HepG2 (cell line): ENCODE results near the gene RAB34. TPM values are rescaled to one million over a fixed set of nuclear protein-coding genes. Genes with fewer than 3 reads are reported as not detected.

Experiments
- MTA3 ChIP-seq: sonication (generic); formaldehyde crosslinking; IDR thresholded peaks from 2 replicates; pipeline ENCODE4 v1.4.0; 2020; ENCODE audit warnings: missing genetic modification reagents
- POLR2A ChIP-seq, 2 experiments: IDR thresholded peaks; 2 replicates each; pipeline ENCODE4 v1.6.1; 2011; ENCODE audit warnings: low read depth in 2 of 2, low read length in 2 of 2, mild to moderate bottlenecking in 1 of 2, moderate library complexity in 1 of 2; ENCODE audit not compliant: insufficient read depth in 1 of 2
- RFXANK ChIP-seq: IDR thresholded peaks from 2 replicates; pipeline ENCODE4 v1.6.1; 2016
- ZBTB7A ChIP-seq: sonication (generic); formaldehyde crosslinking; IDR thresholded peaks from 2 replicates; pipeline ENCODE4 v1.8.0; 2022; ENCODE audit warnings: mild to moderate bottlenecking, missing genetic modification reagents
- ZNF282 ChIP-seq: fragments of 450-650 bp; IDR thresholded peaks from 2 replicates; pipeline ENCODE4 v1.6.1; 2018; ENCODE audit not compliant: partially characterized antibody
- ZNF343 ChIP-seq: sonication (generic); formaldehyde crosslinking; IDR thresholded peaks from 2 replicates; pipeline ENCODE4 v1.4.0; 2020; ENCODE audit warnings: mild to moderate bottlenecking, missing genetic modification reagents
- ZNF567 ChIP-seq: sonication (generic); formaldehyde crosslinking; IDR thresholded peaks from 2 replicates; pipeline ENCODE4 v1.8.1; 2023; ENCODE audit warnings: mild to moderate bottlenecking, missing genetic modification reagents, borderline replicate concordance
- polyA plus RNA-seq, 8 experiments: library from polyadenylated mRNA; depleted of rRNA in 3 of 8; stranded (reverse) in 7 of 8; unstranded in 1 of 8; fragments of >200 nt; fragmentation: Illumina TruSeq in 4 of 8; extraction: Trizol in 4 of 8; gene quantifications; 2 replicates each; pipeline versions ENCODE4 v1.2.1 to v1.2.3, GENCODE V29; 2011 to 2016; ENCODE audit warnings: low read depth in 4 of 8, missing spikeins in 1 of 8, mixed read lengths in 1 of 8; ENCODE audit not compliant: insufficient read depth in 1 of 8
- total RNA-seq, 5 experiments: library from RNA; depleted of rRNA; stranded (reverse); fragments of >200 nt; fragmentation: Illumina TruSeq; extraction: Trizol; gene quantifications; 2 replicates each; pipeline ENCODE4 v1.2.3, GENCODE V29; 2016; ENCODE audit warnings: low read depth in 1 of 5
- TF ChIP-seq, protein P1 (sequence below): sonication (generic); formaldehyde crosslinking; IDR thresholded peaks from 2 replicates; pipeline ENCODE4 v1.4.0; 2020; ENCODE audit warnings: mild to moderate bottlenecking, missing genetic modification reagents
- TF ChIP-seq, protein P2 (sequence below): sonication (generic); IDR thresholded peaks from 2 replicates; pipeline ENCODE4 v1.6.1; 2016; ENCODE audit warnings: low read depth, borderline replicate concordance
- TF ChIP-seq, protein P3 (sequence below): sonication (generic); formaldehyde crosslinking; IDR thresholded peaks from 2 replicates; pipeline ENCODE4 v1.5.0; 2020; ENCODE audit warnings: mild to moderate bottlenecking, missing genetic modification reagents, moderate library complexity
- TF ChIP-seq, protein P4 (sequence below): sonication (generic); formaldehyde crosslinking; IDR thresholded peaks from 2 replicates; pipeline ENCODE4 v1.4.0; 2020; ENCODE audit warnings: low read depth, mild to moderate bottlenecking, missing genetic modification reagents
- TF ChIP-seq, protein P5 (sequence below): sonication (generic); formaldehyde crosslinking; IDR thresholded peaks from 2 replicates; pipeline ENCODE4 v1.5.1; 2020; ENCODE audit warnings: mild to moderate bottlenecking, missing genetic modification reagents
- TF ChIP-seq, protein P6 (sequence below): sonication (generic); formaldehyde crosslinking; IDR thresholded peaks from 2 replicates; pipeline ENCODE4 v1.5.0; 2020; ENCODE audit warnings: mild to moderate bottlenecking, missing genetic modification reagents
- TF ChIP-seq, protein P7 (sequence below): sonication (generic); formaldehyde crosslinking; IDR thresholded peaks from 2 replicates; pipeline ENCODE4 v1.4.0; 2020; ENCODE audit warnings: missing genetic modification reagents
- TF ChIP-seq, protein P8 (sequence below): IDR thresholded peaks from 2 replicates; pipeline ENCODE4 v1.6.1; 2016; ENCODE audit warnings: missing genetic modification reagents, missing compliant biosample characterization

Gene RAB34
- total and polyA plus RNA-seq, 2 of the 13 experiments (the other 11 are each of a cell fraction or from before 2014, with no cell fraction given), result 0.49 TPM; not detected in 1

DNA sequence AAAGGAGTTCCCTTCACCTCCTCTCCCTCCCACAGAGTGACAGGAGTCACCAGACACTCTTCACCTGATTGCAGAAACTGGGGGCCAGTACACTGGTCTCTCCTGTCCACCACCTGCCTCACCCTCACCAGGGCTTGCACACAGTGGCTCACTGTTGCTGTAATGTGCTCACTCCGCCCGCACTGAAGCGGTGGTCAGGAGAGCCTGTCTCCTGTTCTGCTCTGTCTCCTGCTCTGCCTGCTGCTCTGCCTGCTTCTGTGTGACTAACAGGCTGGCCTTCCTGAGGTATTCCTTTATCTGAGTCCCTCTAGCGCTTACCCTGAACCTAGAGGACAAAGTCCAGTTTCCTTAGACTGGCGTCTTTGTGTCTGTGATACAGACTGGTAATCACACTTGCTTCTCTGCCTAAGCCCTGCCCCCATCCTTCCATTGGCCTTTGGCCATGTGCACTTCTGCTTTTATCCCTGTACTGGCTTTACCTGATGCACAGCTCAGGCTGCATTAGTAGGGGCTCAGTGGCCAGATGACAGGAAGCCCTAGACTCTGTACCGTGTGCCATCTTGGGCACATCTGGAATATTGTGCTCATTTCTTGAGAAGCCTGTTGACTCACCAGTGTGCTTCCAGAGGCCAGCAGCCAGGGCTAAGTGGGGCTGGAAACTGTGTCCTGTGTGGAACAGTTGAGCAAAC, 19.3 kb downstream of the RAB34 start (continued):
- TF ChIP-seq, protein P1, sequence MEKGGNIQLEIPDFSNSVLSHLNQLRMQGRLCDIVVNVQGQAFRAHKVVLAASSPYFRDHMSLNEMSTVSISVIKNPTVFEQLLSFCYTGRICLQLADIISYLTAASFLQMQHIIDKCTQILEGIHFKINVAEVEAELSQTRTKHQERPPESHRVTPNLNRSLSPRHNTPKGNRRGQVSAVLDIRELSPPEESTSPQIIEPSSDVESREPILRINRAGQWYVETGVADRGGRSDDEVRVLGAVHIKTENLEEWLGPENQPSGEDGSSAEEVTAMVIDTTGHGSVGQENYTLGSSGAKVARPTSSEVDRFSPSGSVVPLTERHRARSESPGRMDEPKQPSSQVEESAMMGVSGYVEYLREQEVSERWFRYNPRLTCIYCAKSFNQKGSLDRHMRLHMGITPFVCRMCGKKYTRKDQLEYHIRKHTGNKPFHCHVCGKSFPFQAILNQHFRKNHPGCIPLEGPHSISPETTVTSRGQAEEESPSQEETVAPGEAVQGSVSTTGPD (CRISPR knock-in tag), result no peak
- TF ChIP-seq, protein P2, sequence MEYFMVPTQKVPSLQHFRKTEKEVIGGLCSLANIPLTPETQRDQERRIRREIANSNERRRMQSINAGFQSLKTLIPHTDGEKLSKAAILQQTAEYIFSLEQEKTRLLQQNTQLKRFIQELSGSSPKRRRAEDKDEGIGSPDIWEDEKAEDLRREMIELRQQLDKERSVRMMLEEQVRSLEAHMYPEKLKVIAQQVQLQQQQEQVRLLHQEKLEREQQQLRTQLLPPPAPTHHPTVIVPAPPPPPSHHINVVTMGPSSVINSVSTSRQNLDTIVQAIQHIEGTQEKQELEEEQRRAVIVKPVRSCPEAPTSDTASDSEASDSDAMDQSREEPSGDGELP, result peak; percentile 40; the same call in 1 of the 2 replicates
- TF ChIP-seq, protein P3, sequence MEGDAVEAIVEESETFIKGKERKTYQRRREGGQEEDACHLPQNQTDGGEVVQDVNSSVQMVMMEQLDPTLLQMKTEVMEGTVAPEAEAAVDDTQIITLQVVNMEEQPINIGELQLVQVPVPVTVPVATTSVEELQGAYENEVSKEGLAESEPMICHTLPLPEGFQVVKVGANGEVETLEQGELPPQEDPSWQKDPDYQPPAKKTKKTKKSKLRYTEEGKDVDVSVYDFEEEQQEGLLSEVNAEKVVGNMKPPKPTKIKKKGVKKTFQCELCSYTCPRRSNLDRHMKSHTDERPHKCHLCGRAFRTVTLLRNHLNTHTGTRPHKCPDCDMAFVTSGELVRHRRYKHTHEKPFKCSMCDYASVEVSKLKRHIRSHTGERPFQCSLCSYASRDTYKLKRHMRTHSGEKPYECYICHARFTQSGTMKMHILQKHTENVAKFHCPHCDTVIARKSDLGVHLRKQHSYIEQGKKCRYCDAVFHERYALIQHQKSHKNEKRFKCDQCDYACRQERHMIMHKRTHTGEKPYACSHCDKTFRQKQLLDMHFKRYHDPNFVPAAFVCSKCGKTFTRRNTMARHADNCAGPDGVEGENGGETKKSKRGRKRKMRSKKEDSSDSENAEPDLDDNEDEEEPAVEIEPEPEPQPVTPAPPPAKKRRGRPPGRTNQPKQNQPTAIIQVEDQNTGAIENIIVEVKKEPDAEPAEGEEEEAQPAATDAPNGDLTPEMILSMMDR (CRISPR knock-in tag), result peak; percentile 46
- TF ChIP-seq, protein P4, sequence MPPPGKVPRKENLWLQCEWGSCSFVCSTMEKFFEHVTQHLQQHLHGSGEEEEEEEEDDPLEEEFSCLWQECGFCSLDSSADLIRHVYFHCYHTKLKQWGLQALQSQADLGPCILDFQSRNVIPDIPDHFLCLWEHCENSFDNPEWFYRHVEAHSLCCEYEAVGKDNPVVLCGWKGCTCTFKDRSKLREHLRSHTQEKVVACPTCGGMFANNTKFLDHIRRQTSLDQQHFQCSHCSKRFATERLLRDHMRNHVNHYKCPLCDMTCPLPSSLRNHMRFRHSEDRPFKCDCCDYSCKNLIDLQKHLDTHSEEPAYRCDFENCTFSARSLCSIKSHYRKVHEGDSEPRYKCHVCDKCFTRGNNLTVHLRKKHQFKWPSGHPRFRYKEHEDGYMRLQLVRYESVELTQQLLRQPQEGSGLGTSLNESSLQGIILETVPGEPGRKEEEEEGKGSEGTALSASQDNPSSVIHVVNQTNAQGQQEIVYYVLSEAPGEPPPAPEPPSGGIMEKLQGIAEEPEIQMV (CRISPR knock-in tag), result peak; percentile 77; the same call in 1 of the 2 replicates
- TF ChIP-seq, protein P5, sequence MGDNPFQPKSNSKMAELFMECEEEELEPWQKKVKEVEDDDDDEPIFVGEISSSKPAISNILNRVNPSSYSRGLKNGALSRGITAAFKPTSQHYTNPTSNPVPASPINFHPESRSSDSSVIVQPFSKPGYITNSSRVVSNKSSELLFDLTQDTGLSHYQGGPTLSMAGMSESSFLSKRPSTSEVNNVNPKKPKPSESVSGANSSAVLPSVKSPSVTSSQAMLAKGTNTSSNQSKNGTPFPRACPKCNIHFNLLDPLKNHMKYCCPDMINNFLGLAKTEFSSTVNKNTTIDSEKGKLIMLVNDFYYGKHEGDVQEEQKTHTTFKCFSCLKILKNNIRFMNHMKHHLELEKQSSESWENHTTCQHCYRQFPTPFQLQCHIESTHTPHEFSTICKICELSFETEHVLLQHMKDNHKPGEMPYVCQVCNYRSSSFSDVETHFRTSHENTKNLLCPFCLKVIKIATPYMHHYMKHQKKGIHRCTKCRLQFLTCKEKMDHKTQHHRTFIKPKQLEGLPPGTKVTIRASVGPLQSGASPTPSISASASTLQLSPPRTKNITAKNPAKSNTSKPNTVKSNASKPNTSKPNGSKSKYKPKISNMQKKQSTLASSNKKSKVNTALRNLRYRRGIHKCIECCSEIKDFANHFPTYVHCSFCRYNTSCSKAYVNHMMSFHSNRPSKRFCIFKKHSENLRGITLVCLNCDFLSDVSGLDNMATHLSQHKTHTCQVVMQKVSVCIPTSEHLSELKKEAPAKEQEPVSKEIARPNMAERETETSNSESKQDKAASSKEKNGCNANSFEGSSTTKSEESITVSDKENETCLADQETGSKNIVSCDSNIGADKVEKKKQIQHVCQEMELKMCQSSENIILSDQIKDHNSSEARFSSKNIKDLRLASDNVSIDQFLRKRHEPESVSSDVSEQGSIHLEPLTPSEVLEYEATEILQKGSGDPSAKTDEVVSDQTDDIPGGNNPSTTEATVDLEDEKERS (CRISPR knock-in tag), result peak; percentile 92
- TF ChIP-seq MTA3, result no peak
- TF ChIP-seq RFXANK (CRISPR knock-in tag), result peak; percentile 53; the same call in 1 of the 2 replicates
- TF ChIP-seq ZNF343, result peak; percentile 43; the same call in 1 of the 2 replicates
- no peak for TF ChIP-seq ZBTB7A (CRISPR knock-in tag)
- TF ChIP-seq, protein P6, sequence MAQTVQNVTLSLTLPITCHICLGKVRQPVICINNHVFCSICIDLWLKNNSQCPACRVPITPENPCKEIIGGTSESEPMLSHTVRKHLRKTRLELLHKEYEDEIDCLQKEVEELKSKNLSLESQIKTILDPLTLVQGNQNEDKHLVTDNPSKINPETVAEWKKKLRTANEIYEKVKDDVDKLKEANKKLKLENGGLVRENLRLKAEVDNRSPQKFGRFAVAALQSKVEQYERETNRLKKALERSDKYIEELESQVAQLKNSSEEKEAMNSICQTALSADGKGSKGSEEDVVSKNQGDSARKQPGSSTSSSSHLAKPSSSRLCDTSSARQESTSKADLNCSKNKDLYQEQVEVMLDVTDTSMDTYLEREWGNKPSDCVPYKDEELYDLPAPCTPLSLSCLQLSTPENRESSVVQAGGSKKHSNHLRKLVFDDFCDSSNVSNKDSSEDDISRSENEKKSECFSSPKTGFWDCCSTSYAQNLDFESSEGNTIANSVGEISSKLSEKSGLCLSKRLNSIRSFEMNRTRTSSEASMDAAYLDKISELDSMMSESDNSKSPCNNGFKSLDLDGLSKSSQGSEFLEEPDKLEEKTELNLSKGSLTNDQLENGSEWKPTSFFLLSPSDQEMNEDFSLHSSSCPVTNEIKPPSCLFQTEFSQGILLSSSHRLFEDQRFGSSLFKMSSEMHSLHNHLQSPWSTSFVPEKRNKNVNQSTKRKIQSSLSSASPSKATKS (CRISPR knock-in tag), result no peak
- TF ChIP-seq ZNF282, result no peak
- TF ChIP-seq, protein P7, sequence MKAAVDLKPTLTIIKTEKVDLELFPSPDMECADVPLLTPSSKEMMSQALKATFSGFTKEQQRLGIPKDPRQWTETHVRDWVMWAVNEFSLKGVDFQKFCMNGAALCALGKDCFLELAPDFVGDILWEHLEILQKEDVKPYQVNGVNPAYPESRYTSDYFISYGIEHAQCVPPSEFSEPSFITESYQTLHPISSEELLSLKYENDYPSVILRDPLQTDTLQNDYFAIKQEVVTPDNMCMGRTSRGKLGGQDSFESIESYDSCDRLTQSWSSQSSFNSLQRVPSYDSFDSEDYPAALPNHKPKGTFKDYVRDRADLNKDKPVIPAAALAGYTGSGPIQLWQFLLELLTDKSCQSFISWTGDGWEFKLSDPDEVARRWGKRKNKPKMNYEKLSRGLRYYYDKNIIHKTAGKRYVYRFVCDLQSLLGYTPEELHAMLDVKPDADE (CRISPR knock-in tag), result no peak
- TF ChIP-seq, protein P8, sequence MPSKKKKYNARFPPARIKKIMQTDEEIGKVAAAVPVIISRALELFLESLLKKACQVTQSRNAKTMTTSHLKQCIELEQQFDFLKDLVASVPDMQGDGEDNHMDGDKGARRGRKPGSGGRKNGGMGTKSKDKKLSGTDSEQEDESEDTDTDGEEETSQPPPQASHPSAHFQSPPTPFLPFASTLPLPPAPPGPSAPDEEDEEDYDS (CRISPR knock-in tag), result peak; percentile 94
- peak; percentile 73; the same call in 1 of the 2 replicates for TF ChIP-seq ZNF567
- peak; percentile 96 to 99 for TF ChIP-seq POLR2A (IDR thresholded peaks at IDR 0.05; ENCODE audit: insufficient read depth in 1 of 2, low read depth in 2 of 2, low read length in 2 of 2)
